ENCODE measurements around the gene RILPL2.
A peak's percentile ranks its signal among the peaks of the same experiment; 100 is the strongest.
"Not testable (repeated sequence)": the region's sequence is repeated elsewhere in the genome, so short reads cannot be mapped to it uniquely, and the experiment has no call there.

Gene RILPL2

DNA sequence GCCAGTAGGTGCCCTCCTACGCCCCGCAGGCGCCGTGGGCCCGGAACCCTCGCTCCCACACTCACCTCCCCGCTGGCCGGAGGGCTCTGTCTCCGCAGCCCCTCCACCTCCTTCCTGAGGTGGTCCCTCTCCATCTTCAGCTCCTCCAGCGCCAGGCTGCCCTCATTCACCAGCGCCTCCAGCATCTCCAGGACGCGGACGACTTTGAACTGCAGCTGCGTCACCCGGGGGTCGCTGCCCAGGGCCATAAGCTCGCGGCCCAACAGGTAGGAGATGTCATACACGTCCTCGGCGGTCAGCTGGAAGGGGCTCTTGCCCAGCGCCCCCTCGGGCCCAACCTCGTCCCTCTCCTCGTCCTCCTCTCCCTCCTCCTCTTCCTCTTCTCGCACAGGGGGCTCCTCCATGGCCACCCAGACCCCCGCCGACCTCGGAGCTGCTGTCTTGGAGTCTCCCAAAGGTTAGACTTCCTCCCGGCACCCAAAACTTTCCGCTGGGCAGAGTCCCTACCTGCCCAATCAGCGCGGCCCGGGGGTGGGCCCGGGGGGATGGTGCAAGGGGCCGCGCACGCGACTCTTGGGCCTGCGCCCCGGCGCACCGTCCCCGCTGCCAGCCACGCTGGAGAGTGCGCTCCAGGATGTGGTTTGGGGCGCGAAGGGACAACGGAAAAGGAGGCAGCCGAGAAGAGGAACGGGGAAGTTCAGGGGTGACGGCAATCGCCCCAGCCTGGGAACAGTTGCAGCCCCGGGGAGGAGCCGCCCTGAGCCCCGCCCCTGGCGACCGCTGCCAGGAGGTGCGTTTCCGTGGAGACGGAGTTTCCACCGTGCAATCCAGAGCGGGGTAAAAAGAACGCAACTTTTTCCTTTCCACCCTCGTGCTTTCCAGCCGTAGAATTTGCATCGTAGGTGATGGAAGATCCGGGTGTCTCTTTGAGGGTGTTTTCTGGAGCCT is at the start of gene RILPL2:
Gene RILPL2, minus strand, starts transcription at position 668 of the 948 bp plus-strand sequence. Its CDS starts 264 bp downstream, at position 404.
- DNase-seq (ENCODE audit: low spot score), result peak; percentile 87

GRCh38 chr12:123485756-123486155 is 49.3 kb upstream of the RILPL2 start:
- no peak for DNase-seq (ENCODE audit: low spot score)

DNA sequence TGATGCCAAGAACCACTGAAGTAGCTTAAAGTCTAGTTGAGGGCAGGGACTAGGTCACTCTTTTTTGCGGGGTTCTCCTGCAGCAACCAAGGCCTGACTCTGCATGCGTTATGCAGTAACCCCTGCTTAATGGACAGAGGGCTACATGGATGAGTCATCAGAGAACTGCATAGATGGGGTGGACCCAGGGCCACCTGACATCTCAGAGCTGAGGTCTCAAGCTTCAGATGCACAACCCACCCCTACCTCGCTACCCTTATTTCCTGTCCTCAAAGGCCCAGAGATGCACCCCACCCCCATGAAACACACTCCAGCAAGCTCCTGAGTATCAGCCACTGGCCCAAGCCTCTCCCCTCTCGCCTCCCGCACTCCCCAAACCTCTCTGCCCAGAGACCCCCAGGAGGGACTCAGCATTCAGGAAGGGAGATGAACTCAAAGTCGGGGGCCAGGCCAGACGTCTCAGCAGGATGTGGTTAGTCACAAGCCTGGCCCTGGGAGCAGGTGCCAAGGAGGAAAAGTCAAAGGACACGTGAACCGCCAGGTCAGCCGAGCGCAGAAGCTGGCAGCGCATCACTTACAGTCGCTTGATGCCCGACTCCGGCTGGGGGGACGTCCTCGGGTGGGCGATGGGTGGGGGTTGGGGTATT is 47.2 kb upstream of the RILPL2 start:
- DNase-seq (ENCODE audit: low spot score), result no peak

GRCh38 chr12:123482876-123483275 is 46.4 kb upstream of the RILPL2 start:
- DNase-seq (ENCODE audit: low spot score), result no peak

DNA sequence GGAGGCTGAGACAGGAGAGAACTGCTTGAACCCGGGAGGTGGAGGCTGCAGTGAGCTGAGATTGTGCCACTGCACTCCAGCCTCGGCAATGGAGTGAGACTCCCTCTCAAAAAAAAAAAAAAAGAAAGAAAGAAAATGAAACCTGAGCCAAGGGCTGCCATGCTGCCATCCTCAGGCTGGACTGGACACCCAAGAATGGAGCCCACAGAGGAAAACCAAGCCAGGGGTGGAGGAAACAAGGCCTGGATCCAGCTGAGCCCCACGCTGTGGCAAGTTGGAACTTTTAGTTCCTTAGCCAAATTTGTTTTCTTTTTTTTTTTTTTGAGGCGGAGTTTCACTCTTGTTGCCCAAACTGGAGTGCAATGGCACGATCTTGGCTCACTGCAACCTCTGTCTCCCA is 44.8 kb upstream of the RILPL2 start:
- DNase-seq (ENCODE audit: low spot score), result not testable (repeated sequence)

DNA sequence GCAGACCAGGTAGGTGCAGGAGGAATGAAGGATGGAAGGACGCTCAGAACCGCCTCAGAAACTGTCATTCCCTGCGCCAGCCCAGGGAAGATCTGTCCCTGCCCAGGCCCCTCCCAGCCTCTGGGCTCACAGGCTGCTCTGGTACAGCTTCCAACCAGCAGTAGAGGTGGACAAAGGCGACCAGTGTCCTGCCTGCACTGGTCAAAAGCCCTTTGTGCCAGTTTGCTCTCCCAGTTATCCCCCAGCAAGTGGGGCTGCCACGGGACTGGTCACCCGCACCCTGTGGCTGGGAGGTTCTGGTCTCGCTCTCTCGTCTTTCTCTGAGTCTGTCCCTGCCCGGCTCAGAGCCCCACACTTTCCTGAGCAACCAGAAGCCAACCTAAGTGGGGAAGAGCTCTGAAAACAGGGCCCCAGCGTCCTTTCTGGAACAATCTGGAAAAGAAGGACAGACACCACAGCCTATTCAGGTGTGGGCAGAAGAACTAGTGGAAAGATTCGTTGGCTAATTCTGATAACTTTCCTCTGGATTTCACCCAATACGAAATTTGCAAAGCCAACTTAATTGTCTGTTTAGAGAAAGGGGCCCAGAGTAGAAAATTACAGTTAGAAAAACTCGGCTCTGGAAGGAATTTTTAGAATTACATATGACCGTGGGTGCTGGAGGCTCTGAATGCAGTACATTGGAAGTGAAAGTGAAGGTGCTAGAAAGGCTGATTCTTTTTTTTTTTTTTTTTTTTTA is 43.1 kb upstream of the RILPL2 start:
- no peak for DNase-seq (ENCODE audit: low spot score)

DNA sequence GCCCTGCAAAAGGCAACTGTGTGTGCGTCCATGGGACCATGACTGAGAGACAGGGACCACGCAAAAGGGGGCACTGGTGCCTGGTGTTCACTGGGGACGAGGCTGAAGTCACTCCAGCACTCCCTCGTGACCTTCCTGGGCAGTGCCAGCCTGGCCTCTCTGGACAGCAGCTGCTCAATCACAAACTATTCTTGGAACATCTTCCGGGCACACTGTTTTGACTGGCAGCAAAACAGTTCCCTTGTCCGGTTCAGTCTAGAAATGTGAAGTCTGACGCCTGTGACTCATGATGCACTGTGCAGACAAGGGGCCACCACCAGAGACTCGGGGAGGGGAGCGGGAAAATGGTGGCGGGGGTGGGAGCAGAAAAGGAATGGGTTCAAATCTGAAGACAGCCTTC is 42.3 kb upstream of the RILPL2 start:
- peak; percentile 42 for DNase-seq (ENCODE audit: low spot score)

- no peak for DNase-seq (ENCODE audit: low spot score)
These were observed 41.6 kb upstream of the RILPL2 start for GRCh38 chr12:123478069-123478468.

GRCh38 chr12:123475246-123475703 is 38.8 kb upstream of the RILPL2 start:
- no peak for DNase-seq (ENCODE audit: low spot score)

- DNase-seq (ENCODE audit: low spot score), result peak; percentile 47
These were observed 38.2 kb upstream of the RILPL2 start for GRCh38 chr12:123474485-123475245.

DNA sequence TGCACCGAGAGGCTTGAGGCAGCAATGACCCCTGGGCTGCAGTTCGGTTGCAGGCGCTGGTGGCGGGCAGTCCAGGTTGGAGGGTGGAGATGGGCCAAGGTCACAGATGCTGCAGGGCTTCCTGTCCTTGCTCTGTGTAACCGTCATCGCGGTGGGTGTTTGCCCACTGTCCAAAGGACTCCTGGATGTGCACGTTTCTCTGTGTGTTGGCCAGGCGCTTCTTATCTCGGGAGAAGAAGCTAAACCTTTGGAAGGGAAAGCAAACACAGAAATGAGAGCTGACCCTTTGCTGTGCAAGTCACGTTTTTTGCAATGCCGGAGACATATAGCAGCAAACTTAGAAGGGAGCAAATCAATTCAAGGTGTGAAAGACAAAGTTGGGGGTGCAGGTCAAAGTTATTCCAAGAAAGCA is 36.0 kb upstream of the RILPL2 start:
- DNase-seq (ENCODE audit: low spot score), result no peak

DNA sequence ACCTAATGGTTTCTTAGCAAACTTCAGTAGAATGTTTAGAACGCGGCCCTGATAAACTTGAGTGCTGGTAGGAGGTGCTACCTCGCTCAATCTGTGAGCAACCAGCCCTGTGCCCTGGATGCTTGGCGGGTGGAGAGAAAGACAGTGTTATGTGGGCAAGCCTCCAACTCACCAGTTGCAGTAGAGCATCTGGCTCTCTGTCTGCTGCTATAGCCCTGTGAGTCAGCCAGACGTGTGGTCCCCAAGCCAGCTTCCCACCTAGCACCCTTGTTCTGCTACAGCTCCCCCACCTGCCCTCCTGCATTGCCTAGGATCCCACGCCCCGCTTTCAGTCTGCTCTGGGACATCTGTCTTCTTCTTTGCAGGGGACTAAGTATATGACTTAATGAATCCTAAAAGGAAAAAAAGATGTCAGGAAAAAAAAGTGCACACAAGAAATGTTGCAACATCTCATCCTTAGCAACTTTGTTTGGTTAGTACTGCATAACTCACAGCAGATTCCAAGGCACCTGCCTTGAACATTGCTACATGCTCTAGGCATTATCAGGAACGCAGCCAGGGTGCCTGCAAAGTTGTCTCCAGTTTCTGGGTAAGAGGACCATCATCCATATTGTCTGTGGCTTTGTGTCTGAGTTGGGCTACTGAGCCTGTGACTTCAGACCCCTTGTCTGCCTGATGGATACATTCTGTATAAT is 35.0 kb upstream of the RILPL2 start:
- no peak for DNase-seq (ENCODE audit: low spot score)

DNA sequence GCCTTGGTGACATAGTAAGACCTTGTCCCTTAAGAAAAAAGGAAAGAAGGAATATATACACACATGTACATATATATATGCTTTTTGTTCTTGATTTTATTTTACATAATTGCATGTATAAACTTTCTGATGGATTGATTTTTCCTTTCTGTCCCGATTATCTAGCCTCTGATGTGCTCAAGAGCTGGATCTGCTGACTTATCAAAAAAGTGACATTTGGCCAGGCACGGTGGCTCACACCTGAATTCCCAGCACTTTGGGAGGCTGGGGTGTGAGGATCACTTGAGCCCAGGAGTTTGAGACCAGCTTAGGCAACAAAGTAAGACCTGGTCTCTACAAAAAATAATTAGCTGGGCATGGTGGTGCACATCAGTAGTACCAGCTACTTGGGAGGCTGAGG is 33.5 kb upstream of the RILPL2 start:
- no peak for DNase-seq (ENCODE audit: low spot score)

GRCh38 chr12:123468786-123469185 is 32.3 kb upstream of the RILPL2 start:
- no peak for DNase-seq (ENCODE audit: low spot score)

- DNase-seq (ENCODE audit: low spot score), result no peak
These were observed 28.6 kb upstream of the RILPL2 start for GRCh38 chr12:123465084-123465483.

DNA sequence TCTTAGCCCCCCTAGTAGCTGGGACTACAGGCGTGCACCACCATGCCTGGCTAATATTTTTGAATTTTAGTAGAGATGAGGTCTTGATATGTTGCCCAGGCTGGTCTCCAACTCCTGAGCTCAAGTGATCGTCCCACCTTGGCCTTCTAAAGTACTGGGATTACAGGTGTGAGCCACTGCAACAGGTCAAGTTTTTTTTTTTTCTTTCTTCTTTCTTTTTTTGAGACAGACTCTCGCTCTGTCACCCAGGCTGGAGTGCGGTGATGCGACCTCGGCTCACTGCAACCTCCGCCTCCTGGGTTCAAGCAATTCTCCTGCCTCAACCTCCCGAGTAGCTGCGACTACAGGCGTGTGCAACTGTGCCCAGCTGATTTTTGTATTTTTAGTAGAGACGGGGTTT is 26.7 kb upstream of the RILPL2 start:
- not testable (repeated sequence) for DNase-seq (ENCODE audit: low spot score)

- peak; percentile 87 for DNase-seq (ENCODE audit: low spot score)
These were observed 21.7 kb upstream of the RILPL2 start, which contains the start of gene SNRNP35 for GRCh38 chr12:123457980-123458779. Gene SNRNP35, plus strand, starts transcription at chr12:123458139. Its CDS starts 7,402 bp downstream, at chr12:123465541.

- DNase-seq (ENCODE audit: low spot score), result no peak
These were observed 16.7 kb upstream of the RILPL2 start for GRCh38 chr12:123453165-123453564.

- not testable (repeated sequence) for DNase-seq (ENCODE audit: low spot score)
These were observed 15.7 kb upstream of the RILPL2 start for GRCh38 chr12:123452276-123452550.

DNA sequence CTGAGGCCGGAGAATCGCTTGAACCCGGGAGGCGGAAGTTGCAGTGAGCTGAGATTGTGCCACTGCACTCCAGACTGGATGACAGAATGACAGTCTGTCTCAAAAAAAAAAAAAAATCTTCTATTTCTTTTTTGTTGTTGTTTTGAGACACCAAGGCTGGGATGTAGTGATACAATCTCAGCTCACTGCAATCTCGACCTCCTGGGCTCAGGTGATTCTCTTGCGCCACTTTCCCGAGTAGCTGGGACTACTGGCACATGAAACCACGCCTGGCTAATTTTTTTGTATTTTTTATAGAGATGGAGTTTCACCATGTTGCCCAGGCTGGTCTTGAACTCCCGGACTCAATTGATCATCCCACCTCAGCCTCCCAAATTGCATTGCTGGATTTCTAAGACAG is 14.2 kb upstream of the RILPL2 start:
- no peak for DNase-seq (ENCODE audit: low spot score)
